Ovary (tissue), 3 donors: ENCODE data around the gene IFI27L2.

Source experiments
- EP300 ChIP-seq: sonication (generic); formaldehyde crosslinking; IDR thresholded peaks from one replicate; pipeline ENCODE4 v1.6.1; 2017; ENCODE audit warnings: antibody characterized with exemption
- POLR2A ChIP-seq: fragments of 450-650 bp; IDR thresholded peaks from one replicate; pipeline ENCODE4 v1.6.1; 2017; ENCODE audit warnings: antibody characterized with exemption, mild to moderate bottlenecking, moderate library complexity
- TF ChIP-seq, protein P1 (sequence below), 3 donors: fragments of 450-650 bp in 2 of 3; fragments of 200-600 bp in 1 of 3; IDR thresholded peaks; one replicate each; pipeline versions ENCODE4 v1.5.1 to v1.8.0; 2016 to 2022; ENCODE audit warnings: antibody characterized with exemption in 3 of 3, mild to moderate bottlenecking in 1 of 3
- donor health status: DM: no; HTN: no; CAD: no.

DNA sequence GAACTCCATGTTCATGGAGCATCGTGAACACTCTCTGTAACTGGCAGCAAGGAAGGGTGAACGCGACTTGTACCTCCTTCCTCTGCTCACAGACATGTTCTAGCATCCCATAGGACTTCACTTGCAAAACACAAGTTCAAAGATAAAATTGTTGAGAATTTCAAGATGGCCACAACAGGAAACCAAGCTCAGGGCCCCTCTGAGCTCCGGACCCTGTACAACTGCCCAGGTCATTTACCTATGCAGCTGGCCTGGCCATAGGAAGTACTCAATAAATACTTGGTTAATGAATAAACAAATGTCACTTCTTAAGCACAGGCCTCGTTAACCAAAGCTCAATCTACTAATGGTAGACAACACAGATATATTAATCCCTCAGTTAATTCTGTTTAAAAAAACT lies 33.1 kb upstream of the IFI27L2 start:
- TF ChIP-seq POLR2A, result no peak
- TF ChIP-seq, protein P1, sequence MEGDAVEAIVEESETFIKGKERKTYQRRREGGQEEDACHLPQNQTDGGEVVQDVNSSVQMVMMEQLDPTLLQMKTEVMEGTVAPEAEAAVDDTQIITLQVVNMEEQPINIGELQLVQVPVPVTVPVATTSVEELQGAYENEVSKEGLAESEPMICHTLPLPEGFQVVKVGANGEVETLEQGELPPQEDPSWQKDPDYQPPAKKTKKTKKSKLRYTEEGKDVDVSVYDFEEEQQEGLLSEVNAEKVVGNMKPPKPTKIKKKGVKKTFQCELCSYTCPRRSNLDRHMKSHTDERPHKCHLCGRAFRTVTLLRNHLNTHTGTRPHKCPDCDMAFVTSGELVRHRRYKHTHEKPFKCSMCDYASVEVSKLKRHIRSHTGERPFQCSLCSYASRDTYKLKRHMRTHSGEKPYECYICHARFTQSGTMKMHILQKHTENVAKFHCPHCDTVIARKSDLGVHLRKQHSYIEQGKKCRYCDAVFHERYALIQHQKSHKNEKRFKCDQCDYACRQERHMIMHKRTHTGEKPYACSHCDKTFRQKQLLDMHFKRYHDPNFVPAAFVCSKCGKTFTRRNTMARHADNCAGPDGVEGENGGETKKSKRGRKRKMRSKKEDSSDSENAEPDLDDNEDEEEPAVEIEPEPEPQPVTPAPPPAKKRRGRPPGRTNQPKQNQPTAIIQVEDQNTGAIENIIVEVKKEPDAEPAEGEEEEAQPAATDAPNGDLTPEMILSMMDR (IDR thresholded peaks at IDR 0.05), result no peak
- TF ChIP-seq EP300, result no peak
